ENCODE results near the gene SCN1A. TPM values are rescaled to one million over a fixed set of nuclear protein-coding genes. Genes with fewer than 3 reads are reported as not detected.

SCN1A gene
- total RNA-seq, 6 donors from 2014 or later: 11.5 to 42.2 (median 17.6) TPM

DNA sequence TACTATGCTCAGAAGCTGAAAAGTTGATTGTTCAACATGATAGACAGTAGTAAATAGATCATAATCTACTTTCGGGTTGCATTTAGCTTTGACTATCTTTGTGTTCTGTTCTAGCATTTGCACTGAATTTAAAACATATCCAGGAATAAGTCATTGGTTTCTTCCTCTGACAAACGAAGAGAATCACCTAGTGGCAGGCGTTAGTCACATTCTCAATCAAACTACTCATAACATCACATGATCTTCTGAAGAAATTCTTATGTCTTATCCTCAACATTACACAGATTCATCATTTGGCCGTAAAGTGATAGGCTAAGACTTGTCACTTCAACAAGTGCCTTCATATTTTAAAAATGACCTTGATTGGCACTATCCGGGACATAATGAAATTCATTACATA is 110.6 kb downstream of the SCN1A start:
- Histone ChIP-seq H3K27ac (no peak overlapping the region), H3K9me3 (no peaks in the 10 kb centered on the region), H3K4me3 (no peak overlapping the region), H3K27me3 (no peaks in the 10 kb centered on the region), H3K36me3 (no peaks in the 10 kb centered on the region), H3K4me1 (no peaks in the 10 kb centered on the region)
- no peak for ATAC-seq (ENCODE audit: low FRiP score in 2 of 2)
- no peak for DNase-seq
- no peak for TF ChIP-seq POLR2A (IDR thresholded peaks at IDR 0.05)
- TF ChIP-seq EP300 (IDR thresholded peaks at IDR 0.05): no peak
- TF ChIP-seq, protein P1, sequence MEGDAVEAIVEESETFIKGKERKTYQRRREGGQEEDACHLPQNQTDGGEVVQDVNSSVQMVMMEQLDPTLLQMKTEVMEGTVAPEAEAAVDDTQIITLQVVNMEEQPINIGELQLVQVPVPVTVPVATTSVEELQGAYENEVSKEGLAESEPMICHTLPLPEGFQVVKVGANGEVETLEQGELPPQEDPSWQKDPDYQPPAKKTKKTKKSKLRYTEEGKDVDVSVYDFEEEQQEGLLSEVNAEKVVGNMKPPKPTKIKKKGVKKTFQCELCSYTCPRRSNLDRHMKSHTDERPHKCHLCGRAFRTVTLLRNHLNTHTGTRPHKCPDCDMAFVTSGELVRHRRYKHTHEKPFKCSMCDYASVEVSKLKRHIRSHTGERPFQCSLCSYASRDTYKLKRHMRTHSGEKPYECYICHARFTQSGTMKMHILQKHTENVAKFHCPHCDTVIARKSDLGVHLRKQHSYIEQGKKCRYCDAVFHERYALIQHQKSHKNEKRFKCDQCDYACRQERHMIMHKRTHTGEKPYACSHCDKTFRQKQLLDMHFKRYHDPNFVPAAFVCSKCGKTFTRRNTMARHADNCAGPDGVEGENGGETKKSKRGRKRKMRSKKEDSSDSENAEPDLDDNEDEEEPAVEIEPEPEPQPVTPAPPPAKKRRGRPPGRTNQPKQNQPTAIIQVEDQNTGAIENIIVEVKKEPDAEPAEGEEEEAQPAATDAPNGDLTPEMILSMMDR (IDR thresholded peaks at IDR 0.05): no peak
- no peak for TF ChIP-seq POLR2AphosphoS5 (IDR thresholded peaks at IDR 0.05)
- 77 to 84% methylated on average over 5 of the region's 5 CpGs for WGBS, 2 donors

DNA sequence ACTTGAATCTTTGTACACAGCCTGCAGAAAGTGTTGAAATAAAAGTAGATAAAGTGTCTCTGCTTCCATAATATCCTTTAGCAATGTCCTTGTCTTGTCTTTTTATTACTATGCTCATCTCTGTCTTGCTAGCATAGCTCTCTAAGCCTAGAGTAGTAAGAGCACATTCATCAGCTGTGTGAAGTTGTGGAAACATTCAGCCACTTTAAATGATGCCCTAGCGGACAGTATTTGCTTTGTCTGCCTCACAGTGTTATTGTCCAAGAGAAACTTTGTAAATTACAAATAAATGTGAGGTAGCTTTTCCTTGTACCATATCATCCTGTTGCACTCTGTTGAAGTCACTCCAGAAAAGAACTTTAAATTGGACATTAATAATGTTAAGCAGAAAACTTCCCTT is 113.9 kb downstream of the SCN1A start:
- Histone ChIP-seq H3K9me3 (no peaks in the 10 kb centered on the region), H3K27me3 (no peaks in the 10 kb centered on the region), H3K27ac (no peak overlapping the region), H3K4me1 (no peaks in the 10 kb centered on the region), H3K36me3 (no peaks in the 10 kb centered on the region), H3K4me3 (no peak overlapping the region)
- no peak for TF ChIP-seq POLR2AphosphoS5 (IDR thresholded peaks at IDR 0.05)
- TF ChIP-seq POLR2A (IDR thresholded peaks at IDR 0.05): no peak
- TF ChIP-seq EP300 (IDR thresholded peaks at IDR 0.05): no peak
- TF ChIP-seq, protein P1 (IDR thresholded peaks at IDR 0.05): no peak
- 79 to 86% methylated on average over 1 of the region's 1 CpG for WGBS, 2 donors
- DNase-seq (no peak), ATAC-seq (ENCODE audit: low FRiP score in 2 of 2) (no peak)

DNA sequence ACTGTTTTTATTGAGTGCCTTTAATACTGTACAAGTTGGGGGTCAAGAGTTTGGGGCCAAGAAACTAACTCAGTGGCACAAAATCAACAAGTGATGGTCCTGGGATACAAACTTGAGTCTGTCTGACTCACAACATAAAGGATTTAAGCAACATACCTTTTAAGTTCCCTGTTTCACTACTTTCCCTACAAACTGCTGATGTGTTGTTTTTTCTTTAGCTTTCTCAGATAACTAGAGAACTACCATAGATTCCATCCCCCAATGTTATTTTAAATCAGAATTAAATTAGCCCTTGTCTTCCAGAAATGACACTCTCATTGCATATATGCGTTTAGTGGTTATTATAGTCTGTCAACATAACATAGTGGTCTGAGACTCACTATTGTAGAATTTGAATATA is 116.2 kb downstream of the SCN1A start:
- no peaks in the 10 kb centered on the region for H3K4me1 ChIP-seq
- no peaks in the 10 kb centered on the region for H3K36me3 ChIP-seq
- no peaks in the 10 kb centered on the region for H3K27me3 ChIP-seq
- TF ChIP-seq, protein P1 (IDR thresholded peaks at IDR 0.05): no peak
- TF ChIP-seq POLR2A (IDR thresholded peaks at IDR 0.05) (no peak), EP300 (IDR thresholded peaks at IDR 0.05) (no peak), POLR2AphosphoS5 (IDR thresholded peaks at IDR 0.05) (no peak)
- ATAC-seq (ENCODE audit: low FRiP score in 2 of 2) (no peak), DNase-seq (no peak)
- H3K27ac ChIP-seq: no peak overlapping the region
- H3K4me3 ChIP-seq: no peak overlapping the region
- 74 to 89% methylated on average over 1 of the region's 1 CpG for WGBS, 2 donors
- no peaks in the 10 kb centered on the region for H3K9me3 ChIP-seq

DNA sequence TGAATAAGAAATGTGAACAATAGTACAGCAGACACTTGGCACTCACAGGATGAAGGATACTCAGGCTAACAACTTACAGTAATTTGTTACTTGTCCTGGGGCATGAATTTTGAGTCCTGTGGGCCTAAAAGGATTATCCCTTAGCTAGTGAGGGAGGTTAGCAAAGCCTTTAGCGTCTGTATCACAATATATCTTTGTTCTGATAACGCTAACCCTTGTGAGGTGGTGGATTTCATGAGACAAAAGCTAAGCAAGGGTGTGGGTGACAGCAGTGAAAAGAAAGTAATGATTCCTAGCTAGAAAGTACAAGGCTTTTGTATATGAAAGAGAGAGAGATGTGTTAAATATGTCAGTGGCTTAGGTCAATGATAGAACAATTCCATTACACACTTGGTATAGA is 127.4 kb downstream of the SCN1A start:
- no peak for DNase-seq
- Histone ChIP-seq H3K4me3 (no peak overlapping the region), H3K27ac (no peak overlapping the region), H3K9me3 (no peaks in the 10 kb centered on the region), H3K36me3 (no peaks in the 10 kb centered on the region), H3K4me1 (no peaks in the 10 kb centered on the region), H3K27me3 (no peaks in the 10 kb centered on the region)
- 78 to 80% methylated on average over 2 of the region's 2 CpGs for WGBS, 2 donors
- TF ChIP-seq POLR2AphosphoS5 (IDR thresholded peaks at IDR 0.05) (no peak), POLR2A (IDR thresholded peaks at IDR 0.05) (no peak), EP300 (IDR thresholded peaks at IDR 0.05) (no peak)
- TF ChIP-seq, protein P1 (IDR thresholded peaks at IDR 0.05): no peak
- no peak for ATAC-seq (ENCODE audit: low FRiP score in 2 of 2)

DNA sequence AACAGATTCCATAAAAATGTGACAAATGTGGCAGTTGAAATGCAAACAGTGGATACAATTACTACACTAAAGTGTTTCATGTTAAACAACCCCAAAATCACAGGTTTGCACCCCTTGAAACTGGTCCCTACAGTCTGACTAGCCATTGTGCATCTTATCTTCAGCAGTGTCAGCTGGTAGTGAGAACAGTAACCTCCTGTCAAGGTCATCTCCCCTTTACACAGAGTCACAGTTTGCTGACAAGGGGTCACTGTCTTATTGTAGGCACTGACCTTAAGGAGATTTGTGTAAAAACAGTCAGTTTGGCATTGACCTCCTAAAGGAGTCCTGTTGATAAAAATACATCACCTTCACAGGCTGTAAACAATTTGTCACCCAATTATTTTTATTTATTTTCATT is 137.0 kb downstream of the SCN1A start:
- no peak for ATAC-seq (ENCODE audit: low FRiP score in 2 of 2)
- H3K36me3 ChIP-seq: no peaks in the 10 kb centered on the region
- no peak overlapping the region for H3K27ac ChIP-seq
- H3K4me3 ChIP-seq: no peak overlapping the region
- no peak for DNase-seq
- no peaks in the 10 kb centered on the region for H3K9me3 ChIP-seq
- TF ChIP-seq EP300 (IDR thresholded peaks at IDR 0.05) (no peak), POLR2A (IDR thresholded peaks at IDR 0.05) (no peak), POLR2AphosphoS5 (IDR thresholded peaks at IDR 0.05) (no peak)
- TF ChIP-seq, protein P1 (IDR thresholded peaks at IDR 0.05): no peak
- H3K4me1 ChIP-seq: no peaks in the 10 kb centered on the region
- H3K27me3 ChIP-seq: no peaks in the 10 kb centered on the region

Data from upper lobe of left lung (tissue), 6 donors.